Neural cell (in vitro differentiated cells): ENCODE measurements around the gene CGRRF1. TPM values are rescaled to one million over a fixed set of nuclear protein-coding genes. Genes with fewer than 3 reads are reported as not detected.
A peak's percentile ranks its signal among the peaks of the same experiment; 100 is the strongest.

Experiments
- H2AFZ ChIP-seq: fragments of 200-600, 300-800 bp; sonication (generic), shearing (Covaris generic); 2 replicates; pipeline ENCODE4 v1.6.0; 2014; ENCODE audit warnings: low read depth, mild to moderate bottlenecking, antibody characterized with exemption, low read length, moderate library complexity
- H3F3A ChIP-seq: fragments of 200-600 bp; shearing (Covaris generic); 2 replicates; pipeline ENCODE4 v1.6.1; 2016; ENCODE audit warnings: mild to moderate bottlenecking, moderate library complexity, mixed read lengths, antibody characterized with exemption, low read length; ENCODE audit not compliant: insufficient read depth, poor library complexity, severe bottlenecking
- H3K27ac ChIP-seq: fragments of 200-600, 300-800 bp; sonication (generic), shearing (Covaris generic); 2 replicates; pipeline ENCODE4 v1.5.1; 2014; ENCODE audit warnings: mild to moderate bottlenecking, low read length, moderate library complexity
- H3K27me3 ChIP-seq: fragments of 300-800, 200-600 bp; sonication (generic), shearing (Covaris generic); 2 replicates; pipeline ENCODE4 v1.6.0; 2014; ENCODE audit warnings: mild to moderate bottlenecking, low read depth, low read length, moderate library complexity; ENCODE audit not compliant: insufficient read depth
- H3K36me3 ChIP-seq: fragments of 300-800, 200-600 bp; sonication (generic), shearing (Covaris generic); 2 replicates; pipeline ENCODE4 v1.5.1; 2014; ENCODE audit warnings: mild to moderate bottlenecking, antibody characterized with exemption, low read length, moderate library complexity; ENCODE audit not compliant: insufficient read depth
- H3K4me2 ChIP-seq: fragments of 300-800, 200-600 bp; sonication (generic), shearing (Covaris generic); 2 replicates; pipeline ENCODE4 v1.6.0; 2014; ENCODE audit warnings: mild to moderate bottlenecking, low read length
- H3K4me3 ChIP-seq: fragments of 300-800, 200-600 bp; sonication (generic), shearing (Covaris generic); 2 replicates; pipeline ENCODE4 v1.5.1; 2014; ENCODE audit warnings: mild to moderate bottlenecking, low read length, moderate library complexity
- H3K79me2 ChIP-seq: fragments of 200-600 bp; shearing (Covaris generic); replicated peaks from 2 replicates; pipeline ENCODE4 v1.6.0; 2014; ENCODE audit warnings: mild to moderate bottlenecking, low read length, moderate library complexity; ENCODE audit not compliant: insufficient read depth
- H3K9ac ChIP-seq: fragments of 300-800, 200-600 bp; sonication (generic), shearing (Covaris generic); 2 replicates; pipeline ENCODE4 v1.6.1; 2016; ENCODE audit warnings: mild to moderate bottlenecking, low read length, mixed read lengths
- H3K9me2 ChIP-seq: fragments of 200-600 bp; shearing (Covaris generic); 2 replicates; pipeline ENCODE4 v1.6.1; 2016; ENCODE audit warnings: mild to moderate bottlenecking, low read length, mixed read lengths; ENCODE audit not compliant: insufficient read depth
- H3K9me3 ChIP-seq: fragments of 200-600, 300-800 bp; sonication (generic), shearing (Covaris generic); 2 replicates; pipeline ENCODE4 v1.6.1; 2016; ENCODE audit warnings: mild to moderate bottlenecking, mixed run types, low read length, moderate library complexity, mixed read lengths
- H4K20me1 ChIP-seq: fragments of 200-600 bp; shearing (Covaris generic); 2 replicates; pipeline ENCODE4 v1.6.1; 2016; ENCODE audit warnings: mild to moderate bottlenecking, mixed run types; ENCODE audit not compliant: insufficient read depth
- EP300 ChIP-seq: fragments of 450-650 bp; conservative IDR thresholded peaks from 2 replicates; pipeline ENCODE4 v1.6.1; 2014; ENCODE audit warnings: antibody characterized with exemption, mild to moderate bottlenecking, moderate library complexity; ENCODE audit not compliant: poor library complexity, severe bottlenecking
- EZH2 ChIP-seq: fragments of 200-600, 300-800 bp; shearing (Covaris generic), sonication (generic); IDR thresholded peaks from 2 replicates; pipeline ENCODE4 v1.6.1; 2014; ENCODE audit warnings: antibody characterized with exemption, low read length, borderline replicate concordance, mild to moderate bottlenecking; ENCODE audit not compliant: insufficient read depth, poor library complexity, severe bottlenecking
- MXI1 ChIP-seq: fragments of 450-650 bp; conservative IDR thresholded peaks from 2 replicates; pipeline ENCODE4 v1.6.1; 2014; ENCODE audit warnings: antibody characterized with exemption, mild to moderate bottlenecking; ENCODE audit not compliant: poor library complexity, severe bottlenecking
- POLR2AphosphoS5 ChIP-seq: IDR thresholded peaks from 2 replicates; pipeline ENCODE4 v1.6.1; 2012
- REST ChIP-seq: IDR thresholded peaks from 2 replicates; pipeline ENCODE4 v1.6.1; 2012; ENCODE audit warnings: borderline replicate concordance
- TAF1 ChIP-seq: IDR thresholded peaks from 2 replicates; pipeline ENCODE4 v1.6.1; 2012; ENCODE audit warnings: low read depth
- polyA plus RNA-seq: library from polyadenylated mRNA; depleted of rRNA; stranded (reverse); fragments of >200 nt; gene quantifications from 2 replicates; pipeline ENCODE4 v1.2.3, GENCODE V29; 2014

CGRRF1 gene
- polyA plus RNA-seq, 1 donor from 2014 or later = 31.0 TPM

- TF ChIP-seq EZH2 = peak; percentile 44
- no peak for TF ChIP-seq REST
- H3K4me2 ChIP-seq = peak overlapping the region; percentile 62
- H3K9me3 ChIP-seq = no peaks in the 10 kb centered on the region
- H3K27ac ChIP-seq = no peak overlapping the region
- H3K27me3 ChIP-seq = peaks cover 28% of the 10 kb centered on the region
- no peaks in the 10 kb centered on the region for H3K9me2 ChIP-seq
- peaks cover 6% of the 10 kb centered on the region for H3F3A ChIP-seq
- peak overlapping the region; percentile 64 for H3K9ac ChIP-seq
- H4K20me1 ChIP-seq = no peaks in the 10 kb centered on the region
- H2AFZ ChIP-seq = no peak overlapping the region
- H3K36me3 ChIP-seq = no peaks in the 10 kb centered on the region
- no peaks in the 10 kb centered on the region for H3K79me2 ChIP-seq
- H3K4me3 ChIP-seq = peak overlapping the region; percentile 90
These were observed 55.4 kb downstream of the CGRRF1 start for GRCh38 chr14:54564868-54565784.

GRCh38 chr14:54565785-54566409 lies 56.2 kb downstream of the CGRRF1 start:
- H3K9ac ChIP-seq = peak overlapping the region; percentile 64
- no peak overlapping the region for H3K27ac ChIP-seq
- TF ChIP-seq REST = no peak
- TF ChIP-seq MXI1 = no peak
- peak; percentile 31 for TF ChIP-seq POLR2AphosphoS5
- peak; percentile 53 for TF ChIP-seq TAF1
- TF ChIP-seq EP300 = no peak
- H3K27me3 ChIP-seq = peaks cover 28% of the 10 kb centered on the region
- H3K4me3 ChIP-seq = peak overlapping the region; percentile 90
- H2AFZ ChIP-seq = no peak overlapping the region
- no peaks in the 10 kb centered on the region for H3K9me2 ChIP-seq
- H3K9me3 ChIP-seq = no peaks in the 10 kb centered on the region
- H3K79me2 ChIP-seq = no peaks in the 10 kb centered on the region
- H3K4me2 ChIP-seq = peak overlapping the region; percentile 62
- peaks cover 6% of the 10 kb centered on the region for H3F3A ChIP-seq
- H3K36me3 ChIP-seq = no peaks in the 10 kb centered on the region
- H4K20me1 ChIP-seq = no peaks in the 10 kb centered on the region
